AG09309 (cell line): ENCODE results near the gene RBMS1.
A peak's percentile ranks its signal among the peaks of the same experiment; 100 is the strongest.

Experiments
- DNase-seq: peaks from one replicate; pipeline ENCODE4 v3.0.0-alpha.2; 2010; ENCODE audit warnings: low read depth
- H3K4me3 ChIP-seq: 2 replicates; pipeline ENCODE4 v1.5.1; 2011; ENCODE audit warnings: mild to moderate bottlenecking, low read depth, low read length, moderate library complexity; ENCODE audit not compliant: control insufficient read depth
- CTCF ChIP-seq: IDR thresholded peaks from 2 replicates; pipeline ENCODE4 v1.5.1; 2011; ENCODE audit warnings: mild to moderate bottlenecking, low read depth, low read length, inconsistent platforms; ENCODE audit not compliant: insufficient read depth, control insufficient read depth; ENCODE audit errors: missing control alignments

RBMS1 gene

GRCh38 chr2:160493227-160494028 is at the start of gene RBMS1:
Gene RBMS1 (minus strand): TSS chr2:160493807. CDS start chr2:160493363, 444 bp downstream.
- no peak for TF ChIP-seq CTCF
- peak within 1 kb of the TSS; percentile 91 for H3K4me3 ChIP-seq
- DNase-seq, result no peak

- TF ChIP-seq CTCF, result no peak
These were observed 48.1 kb upstream of the RBMS1 start for GRCh38 chr2:160541745-160542144.

GRCh38 chr2:160538559-160539355 is 45.1 kb upstream of the RBMS1 start:
- TF ChIP-seq CTCF, result no peak
- DNase-seq, result no peak
- H3K4me3 ChIP-seq, result no peak overlapping the region

More at GRCh38 chr2:160541745-160542144, 48.1 kb upstream of the RBMS1 start:
- H3K4me3 ChIP-seq, result no peak overlapping the region
- no peak for DNase-seq

- no peak for DNase-seq
- no peak for TF ChIP-seq CTCF
- no peak overlapping the region for H3K4me3 ChIP-seq
These were observed 44.5 kb upstream of the RBMS1 start for GRCh38 chr2:160538115-160538514.

GRCh38 chr2:160534996-160535395 is 41.4 kb upstream of the RBMS1 start:
- TF ChIP-seq CTCF, result no peak
- no peak overlapping the region for H3K4me3 ChIP-seq
- DNase-seq, result no peak

GRCh38 chr2:160534249-160534648 is 40.6 kb upstream of the RBMS1 start:
- no peak overlapping the region for H3K4me3 ChIP-seq
- TF ChIP-seq CTCF, result no peak
- DNase-seq, result no peak
